Vagina (tissue), 2 donors: ENCODE measurements around the gene FOXO3.

Source experiments
- CTCF ChIP-seq, 3 experiments: fragments of 450-650 bp in 2 of 3; fragments of 200-600 bp in 1 of 3; sonication (generic) in 1 of 3; IDR thresholded peaks; one replicate each; pipeline ENCODE4 v1.5.1; 2017 to 2019; ENCODE audit warnings: antibody characterized with exemption in 3 of 3, mild to moderate bottlenecking in 2 of 3, moderate library complexity in 2 of 3
- POLR2A ChIP-seq, 2 donors: fragments of 450-650 bp; IDR thresholded peaks; one replicate each; pipeline ENCODE4 v1.6.1; 2017; ENCODE audit warnings: antibody characterized with exemption in 2 of 2, mild to moderate bottlenecking in 2 of 2, moderate library complexity in 2 of 2

- TF ChIP-seq CTCF (IDR thresholded peaks at IDR 0.05), result no peak
- TF ChIP-seq POLR2A (IDR thresholded peaks at IDR 0.05), result no peak
Observed at GRCh38 chr6:108719477-108719876, 158.8 kb downstream of the FOXO3 start.
